ENCODE data around the gene S100A3. TPM values are rescaled to one million over a fixed set of nuclear protein-coding genes. Genes with fewer than 3 reads are reported as not detected.

Gene S100A3
- total RNA-seq (ENCODE audit: unreplicated experiment) = not detected
- long read RNA-seq = 0 reads

GRCh38 chr1:153548722-153549688 is at the start of gene S100A3:
TSS of gene S100A3 (minus strand) at chr1:153549258. CDS start at chr1:153548485, 773 bp downstream.
- DNase-seq = no peak
- Mint-ChIP-seq H3K4me1 (ENCODE audit: low read depth, unreplicated experiment) (peaks cover 17% of the 10 kb centered on the region), H3K27me3 (ENCODE audit: unreplicated experiment) (peaks cover 10% of the 10 kb centered on the region), H3K9me3 (ENCODE audit: unreplicated experiment) (peaks cover 6% of the 10 kb centered on the region), H3K27ac (ENCODE audit: unreplicated experiment) (no peak within 1 kb of the TSS), H3K36me3 (ENCODE audit: unreplicated experiment) (no peaks in the 10 kb centered on the region), H3K4me3 (ENCODE audit: unreplicated experiment) (no peak within 1 kb of the TSS)
- TF ChIP-seq, protein P1, sequence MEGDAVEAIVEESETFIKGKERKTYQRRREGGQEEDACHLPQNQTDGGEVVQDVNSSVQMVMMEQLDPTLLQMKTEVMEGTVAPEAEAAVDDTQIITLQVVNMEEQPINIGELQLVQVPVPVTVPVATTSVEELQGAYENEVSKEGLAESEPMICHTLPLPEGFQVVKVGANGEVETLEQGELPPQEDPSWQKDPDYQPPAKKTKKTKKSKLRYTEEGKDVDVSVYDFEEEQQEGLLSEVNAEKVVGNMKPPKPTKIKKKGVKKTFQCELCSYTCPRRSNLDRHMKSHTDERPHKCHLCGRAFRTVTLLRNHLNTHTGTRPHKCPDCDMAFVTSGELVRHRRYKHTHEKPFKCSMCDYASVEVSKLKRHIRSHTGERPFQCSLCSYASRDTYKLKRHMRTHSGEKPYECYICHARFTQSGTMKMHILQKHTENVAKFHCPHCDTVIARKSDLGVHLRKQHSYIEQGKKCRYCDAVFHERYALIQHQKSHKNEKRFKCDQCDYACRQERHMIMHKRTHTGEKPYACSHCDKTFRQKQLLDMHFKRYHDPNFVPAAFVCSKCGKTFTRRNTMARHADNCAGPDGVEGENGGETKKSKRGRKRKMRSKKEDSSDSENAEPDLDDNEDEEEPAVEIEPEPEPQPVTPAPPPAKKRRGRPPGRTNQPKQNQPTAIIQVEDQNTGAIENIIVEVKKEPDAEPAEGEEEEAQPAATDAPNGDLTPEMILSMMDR (IDR thresholded peaks at IDR 0.05; ENCODE audit: partially characterized antibody, unreplicated experiment) = no peak

- H3K27ac Mint-ChIP-seq (ENCODE audit: unreplicated experiment) = peak overlapping the region; percentile 48
- peaks cover 3% of the 10 kb centered on the region for H3K9me3 Mint-ChIP-seq (ENCODE audit: unreplicated experiment)
- H3K36me3 Mint-ChIP-seq (ENCODE audit: unreplicated experiment) = no peaks in the 10 kb centered on the region
- peaks cover 4% of the 10 kb centered on the region for H3K4me1 Mint-ChIP-seq (ENCODE audit: low read depth, unreplicated experiment)
- TF ChIP-seq, protein P1 (IDR thresholded peaks at IDR 0.05; ENCODE audit: partially characterized antibody, unreplicated experiment) = no peak
- H3K27me3 Mint-ChIP-seq (ENCODE audit: unreplicated experiment) = peaks cover 5% of the 10 kb centered on the region
- DNase-seq = no peak
- H3K4me3 Mint-ChIP-seq (ENCODE audit: unreplicated experiment) = peak overlapping the region; percentile 46
These were observed 49.5 kb upstream of the S100A3 start for GRCh38 chr1:153598309-153599172.

DNA sequence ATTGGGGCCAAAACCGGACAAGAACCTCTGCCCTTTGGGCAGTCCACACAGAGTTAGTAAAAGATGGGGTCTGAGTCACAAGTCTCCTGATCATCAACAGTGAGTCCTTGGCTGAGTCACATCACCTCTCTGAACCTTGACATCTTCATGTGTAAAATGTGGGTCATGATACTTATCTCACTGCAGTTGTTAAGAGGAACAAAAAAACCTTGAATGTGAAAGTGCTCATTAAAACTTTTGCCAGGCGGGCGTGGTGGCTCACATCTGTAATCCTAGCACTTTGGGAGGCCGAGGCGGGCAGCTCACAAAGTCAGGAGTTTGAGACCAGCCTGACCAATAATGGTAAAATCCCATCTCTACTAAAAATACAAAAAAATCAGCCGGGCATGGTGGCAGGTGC is 48.1 kb upstream of the S100A3 start:
- Mint-ChIP-seq H3K27ac (ENCODE audit: unreplicated experiment) (no peak overlapping the region), H3K36me3 (ENCODE audit: unreplicated experiment) (no peaks in the 10 kb centered on the region), H3K4me1 (ENCODE audit: low read depth, unreplicated experiment) (peaks cover 10% of the 10 kb centered on the region), H3K9me3 (ENCODE audit: unreplicated experiment) (peaks cover 3% of the 10 kb centered on the region), H3K27me3 (ENCODE audit: unreplicated experiment) (peaks cover 5% of the 10 kb centered on the region), H3K4me3 (ENCODE audit: unreplicated experiment) (no peak overlapping the region)
- TF ChIP-seq, protein P1 (IDR thresholded peaks at IDR 0.05; ENCODE audit: partially characterized antibody, unreplicated experiment) = no peak
- DNase-seq = no peak

GRCh38 chr1:153592748-153593147 is 43.7 kb upstream of the S100A3 start:
- TF ChIP-seq, protein P1 (IDR thresholded peaks at IDR 0.05; ENCODE audit: partially characterized antibody, unreplicated experiment) = no peak

More at GRCh38 chr1:153592748-153593147, 43.7 kb upstream of the S100A3 start:
- H3K9me3 Mint-ChIP-seq (ENCODE audit: unreplicated experiment) = no peaks in the 10 kb centered on the region
- no peak overlapping the region for H3K4me3 Mint-ChIP-seq (ENCODE audit: unreplicated experiment)
- peaks cover 6% of the 10 kb centered on the region for H3K4me1 Mint-ChIP-seq (ENCODE audit: low read depth, unreplicated experiment)
- DNase-seq = no peak
- H3K36me3 Mint-ChIP-seq (ENCODE audit: unreplicated experiment) = no peaks in the 10 kb centered on the region
- peak overlapping the region; percentile 25 for H3K27ac Mint-ChIP-seq (ENCODE audit: unreplicated experiment)
- no peaks in the 10 kb centered on the region for H3K27me3 Mint-ChIP-seq (ENCODE audit: unreplicated experiment)

Data from glutamatergic neuron (in vitro differentiated cells).